Activated CD4-positive, alpha-beta T cell treated with anti-CD3 and anti-CD28 coated beads for 36 hours (primary cell): ENCODE measurements around the gene GATA5. TPM values are rescaled to one million over a fixed set of nuclear protein-coding genes. Genes with fewer than 3 reads are reported as not detected.

Experiments
- ATAC-seq: fragments of 200-7000 bp; cut with Tn5 transposase; one replicate; pipeline ENCODE4 v1.10.0; 2021; ENCODE audit warnings: mild to moderate bottlenecking, moderate library complexity
- CTCF ChIA-PET: fragments of 350-600 bp; sonication (Branson Sonifier 250); formaldehyde crosslinking; loops from one replicate; lab custom pipeline; 2021; ENCODE audit warnings: antibody characterized with exemption; lab: Charles Lee
- POLR2A ChIA-PET: fragments of 350-600 bp; sonication (Branson Sonifier 250); formaldehyde crosslinking; loops from one replicate; lab custom pipeline; 2021; ENCODE audit warnings: antibody characterized with exemption, inconsistent platforms; lab: Charles Lee
- DNase-seq: peaks from one replicate; pipeline ENCODE4 v3.0.0-alpha.2; 2020
- H3K27ac Mint-ChIP-seq: one replicate; pipeline ENCODE4 v1.8.0; 2021; ENCODE audit warnings: mixed read lengths
- H3K27me3 Mint-ChIP-seq: one replicate; pipeline ENCODE4 v1.8.0; 2021; ENCODE audit warnings: mixed read lengths
- H3K36me3 Mint-ChIP-seq: one replicate; pipeline ENCODE4 v1.8.0; 2021; ENCODE audit warnings: low read depth, mixed read lengths
- H3K4me1 Mint-ChIP-seq: one replicate; pipeline ENCODE4 v1.8.0; 2021; ENCODE audit warnings: mixed read lengths
- H3K4me3 Mint-ChIP-seq: one replicate; pipeline ENCODE4 v1.8.0; 2021; ENCODE audit warnings: mild to moderate bottlenecking, moderate library complexity, mixed read lengths
- H3K9me3 Mint-ChIP-seq: one replicate; pipeline ENCODE4 v1.8.0; 2021; ENCODE audit warnings: low read depth, mixed read lengths
- intact Hi-C, 2 experiments: fragments of 100-400 bp; cut with DNase I in 1 of 2; cut with micrococcal nuclease in 1 of 2; formaldehyde crosslinking; loops; one replicate each; pipeline versions ENCODE4 v1.14.2 to v1.15.1; 2022 to 2024; cut with DNase I, micrococcal nuclease
- total RNA-seq, 2 experiments: library from RNA; stranded (reverse); gene quantifications; one replicate each; pipeline ENCODE4 v1.2.3, GENCODE V29; 2021

GATA5 gene
- total RNA-seq, 2 experiments from 2014 or later, result not detected

DNA sequence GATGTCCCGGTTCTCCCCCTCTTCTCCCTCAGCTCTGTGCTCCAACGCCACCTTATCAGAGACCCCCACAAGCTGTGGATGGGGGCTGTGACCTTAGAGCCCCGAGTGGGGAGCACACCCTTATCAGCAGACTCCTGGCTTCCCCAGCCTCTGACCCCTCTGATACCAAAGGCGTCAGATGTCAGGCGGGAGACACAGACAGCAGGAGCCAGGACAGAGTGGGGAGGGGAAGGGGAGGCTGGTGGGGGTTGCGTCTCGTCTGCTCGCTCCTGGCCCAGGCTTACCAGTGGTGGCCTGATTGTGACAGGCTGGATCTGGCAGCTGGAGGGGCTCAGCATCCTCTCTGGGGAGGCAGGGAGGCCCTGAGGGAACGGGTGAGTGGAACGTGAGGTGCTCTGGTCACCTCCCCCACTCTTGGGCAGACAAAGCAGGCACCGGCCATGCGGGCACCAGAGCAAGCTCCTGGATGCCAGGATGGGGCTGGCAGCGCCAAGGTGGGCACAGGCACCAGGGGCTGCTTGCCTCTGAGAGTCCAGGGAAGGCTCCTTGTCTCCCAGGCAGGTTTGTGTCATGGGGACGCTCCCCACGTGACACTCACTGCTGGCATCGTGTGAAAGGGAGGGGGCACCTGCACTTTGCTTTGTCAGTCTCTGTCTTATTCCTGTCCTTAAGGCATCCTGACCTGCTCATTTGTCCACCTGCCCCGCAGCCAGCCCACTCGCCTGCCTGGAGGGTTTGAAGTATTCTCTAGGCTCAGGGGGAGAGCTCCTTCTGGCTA is 27.8 kb upstream of the GATA5 start:
- Mint-ChIP-seq H3K36me3 (no peaks in the 10 kb centered on the region), H3K4me1 (peaks cover 32% of the 10 kb centered on the region), H3K4me3 (no peak overlapping the region), H3K27ac (no peak overlapping the region), H3K27me3 (no peaks in the 10 kb centered on the region), H3K9me3 (peaks cover 3% of the 10 kb centered on the region)
- CTCF ChIA-PET, result no interaction called here
- intact Hi-C loops, result loop anchor here (5.0 kb wide), 4 partner anchors 201 to 361 kb away; partner anchors contain the start of genes ADRM1 (in 1 of the 2), MTG2 (in 1 of the 2), PSMA7 (in 1 of the 2) and SS18L1 (in 1 of the 2)
- ATAC-seq (no peak), DNase-seq (no peak)
- POLR2A ChIA-PET, result no interaction called here

DNA sequence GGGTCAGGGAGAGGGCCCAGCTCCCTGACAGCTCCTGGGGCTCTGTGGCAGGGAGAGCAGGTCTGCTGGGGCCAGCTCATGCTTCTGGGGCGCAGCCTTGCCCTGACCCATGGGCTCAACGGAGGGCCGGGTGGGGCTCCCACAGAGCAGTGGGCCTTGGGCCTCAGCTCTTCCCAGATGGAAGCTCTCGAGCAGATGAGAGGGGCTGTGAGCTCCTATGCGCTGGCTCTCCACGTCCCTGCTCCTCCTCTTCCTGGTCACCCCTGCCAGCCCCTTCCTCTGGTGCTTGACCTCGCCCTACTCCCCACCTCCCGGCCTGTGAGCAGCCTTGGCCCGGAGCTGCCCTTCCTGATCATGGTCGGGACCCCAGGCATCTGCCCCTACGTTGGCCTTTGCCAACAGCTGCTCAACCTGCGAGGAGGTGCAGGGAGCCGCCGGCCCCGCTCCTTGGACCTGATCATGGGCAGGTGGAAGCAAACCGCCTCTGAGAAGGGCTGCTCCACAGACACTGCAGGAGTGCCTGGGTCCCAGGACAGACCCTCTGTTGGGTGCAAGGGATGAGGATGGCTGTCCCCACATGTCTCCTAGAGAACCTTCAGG is 26.8 kb upstream of the GATA5 start:
- DNase-seq (no peak), ATAC-seq (no peak)
- H3K27ac Mint-ChIP-seq, result peak overlapping the region; percentile 82
- POLR2A ChIA-PET, result interaction anchor here (0.8 kb wide), 1 partner anchor 142 kb away, joined by 3 read pairs; no protein-coding TSS in a partner anchor
- H3K36me3 Mint-ChIP-seq, result no peaks in the 10 kb centered on the region
- H3K9me3 Mint-ChIP-seq, result peaks cover 3% of the 10 kb centered on the region
- CTCF ChIA-PET, result no interaction called here
- peak overlapping the region; percentile 50 for H3K4me3 Mint-ChIP-seq
- H3K27me3 Mint-ChIP-seq, result no peaks in the 10 kb centered on the region
- intact Hi-C loops, result loop anchor here (1.0 to 5.0 kb wide), 11 partner anchors 22 to 360 kb away; partner anchors contain the start of genes ADRM1 (in 2 of the 2), MTG2 (in 1 of the 2), PSMA7 (in 1 of the 2) and RPS21 (in 1 of the 2)
- peaks cover 32% of the 10 kb centered on the region for H3K4me1 Mint-ChIP-seq

DNA sequence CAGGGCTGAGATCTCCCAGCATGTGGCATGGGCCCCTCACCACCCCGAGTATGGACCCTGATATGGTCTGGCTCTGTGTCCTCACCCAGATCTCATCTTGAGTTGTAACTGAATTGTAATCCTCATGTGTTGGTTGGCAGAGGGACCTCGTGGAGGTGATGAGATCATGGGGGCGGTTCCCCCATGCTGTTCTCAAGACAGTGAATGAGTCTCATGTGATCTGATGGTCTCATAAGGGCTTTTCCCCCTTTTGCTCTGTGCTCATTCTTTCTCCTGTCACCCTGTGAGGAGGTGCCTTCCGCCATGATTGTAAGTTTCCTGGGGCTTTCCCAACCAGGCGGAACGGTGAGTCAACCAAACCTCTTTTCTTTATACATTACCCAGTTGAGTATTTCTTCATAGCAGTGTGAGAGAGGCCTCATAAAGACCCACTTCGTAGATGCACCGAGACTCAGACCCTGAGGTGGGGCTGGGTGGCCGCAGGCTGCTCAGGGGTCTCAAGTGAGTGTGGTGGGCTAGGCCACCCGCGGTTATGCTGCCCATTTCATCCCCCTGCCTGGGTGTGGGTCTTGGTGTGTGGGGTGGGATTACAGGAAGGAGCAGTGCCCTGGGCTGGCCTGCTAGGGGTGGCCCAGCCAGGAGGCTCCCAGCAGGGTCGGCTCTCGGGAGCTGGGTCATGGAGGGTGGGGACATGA is 26.2 kb upstream of the GATA5 start:
- POLR2A ChIA-PET, result interaction anchor here (0.8 kb wide), 1 partner anchor 142 kb away, joined by 3 read pairs; no protein-coding TSS in a partner anchor

DNA sequence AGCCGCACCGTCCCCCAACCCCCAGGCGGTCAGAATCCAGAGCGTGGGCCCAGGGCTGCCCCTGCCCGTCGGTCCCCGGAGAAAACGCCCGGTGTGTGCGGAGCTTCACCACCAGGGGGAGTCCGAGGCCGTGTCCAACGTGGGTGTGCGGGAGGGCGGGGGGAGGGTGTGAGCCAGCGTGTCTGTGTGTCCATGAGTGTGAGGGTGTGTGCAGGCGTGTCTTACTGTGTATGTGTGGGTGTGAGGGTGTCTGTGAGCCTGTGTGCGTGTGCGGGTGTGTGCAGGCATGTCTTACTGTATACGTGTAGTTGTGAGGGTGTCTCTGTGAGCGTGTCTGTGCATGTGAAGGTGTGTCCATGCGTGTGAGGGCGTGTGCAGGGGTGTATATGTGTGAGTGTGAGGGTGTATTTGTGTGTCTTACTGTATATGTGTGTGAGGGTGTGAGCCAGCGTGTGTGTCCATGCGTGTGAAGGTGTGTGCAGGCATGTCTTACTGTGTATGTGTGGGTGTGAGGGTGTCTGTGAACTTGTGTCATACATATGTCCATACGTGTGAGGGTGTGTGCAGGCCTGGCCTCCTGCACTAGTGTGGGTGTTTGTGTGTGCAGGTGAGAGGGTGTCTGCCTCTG is 24.6 kb upstream of the GATA5 start:
- intact Hi-C loops, result loop anchor here (1.0 to 5.0 kb wide), 10 partner anchors 117 to 508 kb away; partner anchors contain the start of genes ADRM1 (in 1 of the 2), MTG2 (in 1 of the 2), PSMA7 (in 1 of the 2) and SS18L1 (in 1 of the 2)
- Mint-ChIP-seq H3K27ac (peak overlapping the region; percentile 82), H3K27me3 (peaks cover 1% of the 10 kb centered on the region), H3K4me1 (peaks cover 32% of the 10 kb centered on the region), H3K4me3 (no peak overlapping the region), H3K9me3 (peaks cover 3% of the 10 kb centered on the region), H3K36me3 (no peaks in the 10 kb centered on the region)
- ChIA-PET POLR2A (interaction anchor here (0.6 kb wide), 2 partner anchors 117 to 383 kb away, joined by 3 to 5 read pairs; no protein-coding TSS in a partner anchor), CTCF (interaction anchor here (0.7 to 1.8 kb wide), 7 partner anchors 8 to 151 kb away, joined by 3 to 19 read pairs (median 3); no protein-coding TSS in a partner anchor)
- DNase-seq (peak; percentile 91), ATAC-seq (peak; percentile 14)

More for the DNA sequence above, 26.2 kb upstream of the GATA5 start:
- Mint-ChIP-seq H3K4me1 (peaks cover 32% of the 10 kb centered on the region), H3K36me3 (no peaks in the 10 kb centered on the region), H3K27ac (peak overlapping the region; percentile 82), H3K4me3 (peak overlapping the region; percentile 50), H3K27me3 (no peaks in the 10 kb centered on the region), H3K9me3 (peaks cover 3% of the 10 kb centered on the region)
- DNase-seq (peak; percentile 89), ATAC-seq (peak; percentile 98)
- CTCF ChIA-PET, result interaction anchor here (1.0 kb wide), 1 partner anchor 115 kb away, joined by 3 read pairs; no protein-coding TSS in a partner anchor
- intact Hi-C loops, result loop anchor here (1.0 to 5.0 kb wide), 14 partner anchors 22 to 507 kb away; partner anchors contain the start of genes ADRM1 (in 2 of the 2), CABLES2 (in 1 of the 2), MTG2 (in 1 of the 2) and PSMA7 (in 1 of the 2)

DNA sequence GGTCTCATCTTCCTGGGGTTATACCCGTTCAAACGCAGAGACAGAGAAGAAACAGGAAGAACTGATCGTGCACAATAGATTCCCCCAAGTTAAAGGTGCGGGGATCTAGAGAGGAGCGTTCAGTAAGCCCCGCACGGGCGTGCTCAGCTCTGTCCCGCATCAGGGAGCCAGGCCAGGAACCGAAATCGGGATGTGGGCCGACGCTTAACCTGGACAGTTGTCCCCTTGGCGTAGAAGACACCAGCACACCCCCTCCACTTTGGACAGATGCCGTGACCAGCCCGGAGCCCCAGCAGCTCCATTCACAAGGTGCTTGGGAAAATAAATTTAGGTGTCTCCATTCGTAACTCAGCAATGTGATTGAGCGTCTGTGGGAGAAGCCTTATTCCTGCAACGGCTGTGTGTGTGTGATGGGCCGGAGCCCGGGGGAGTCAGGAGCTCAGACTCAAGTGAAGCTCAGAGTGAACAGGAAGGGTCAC is 24.0 kb upstream of the GATA5 start:
- CTCF ChIA-PET, result interaction anchor here (0.6 to 1.8 kb wide), 11 partner anchors 9 to 308 kb away, joined by 3 to 19 read pairs (median 3); no protein-coding TSS in a partner anchor
- Mint-ChIP-seq H3K4me1 (peaks cover 32% of the 10 kb centered on the region), H3K9me3 (peaks cover 3% of the 10 kb centered on the region), H3K36me3 (no peaks in the 10 kb centered on the region), H3K4me3 (no peak overlapping the region), H3K27me3 (peaks cover 1% of the 10 kb centered on the region), H3K27ac (no peak overlapping the region)
- intact Hi-C loops, result loop anchor here (1.0 to 5.0 kb wide), 10 partner anchors 118 to 509 kb away; partner anchors contain the start of genes ADRM1 (in 1 of the 2), MTG2 (in 1 of the 2), PSMA7 (in 1 of the 2) and SS18L1 (in 1 of the 2)
- POLR2A ChIA-PET, result interaction anchor here (0.6 kb wide), 2 partner anchors 117 to 383 kb away, joined by 3 to 5 read pairs; no protein-coding TSS in a partner anchor
- no peak for ATAC-seq
- DNase-seq, result no peak

DNA sequence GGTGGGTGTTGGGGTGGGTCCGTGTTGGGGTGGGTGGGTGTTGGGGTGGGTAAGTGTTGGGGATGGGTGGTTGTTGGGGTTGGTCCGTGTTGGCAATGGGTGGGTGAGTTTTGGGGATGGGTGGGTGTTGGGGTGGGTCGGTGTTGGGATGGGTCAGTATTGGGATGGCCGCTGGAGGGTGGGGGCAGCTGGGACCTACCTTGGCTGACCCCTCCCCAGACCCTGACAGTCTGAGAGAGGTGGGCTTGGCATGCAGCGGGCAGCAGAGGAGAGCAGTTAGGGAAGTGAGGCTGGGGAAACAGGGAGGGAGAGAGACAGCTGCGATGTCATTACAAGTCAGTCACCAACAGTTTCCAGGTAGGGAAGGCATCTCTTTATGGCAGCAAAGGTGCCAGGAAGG is 23.1 kb upstream of the GATA5 start:
- intact Hi-C loops, result no loop called here
- peaks cover 32% of the 10 kb centered on the region for H3K4me1 Mint-ChIP-seq
- ChIA-PET POLR2A (no interaction called here), CTCF (interaction anchor here (0.6 to 1.8 kb wide), 5 partner anchors 10 to 119 kb away, joined by 3 to 19 read pairs (median 3); no protein-coding TSS in a partner anchor)
- no peaks in the 10 kb centered on the region for H3K9me3 Mint-ChIP-seq
- peaks cover 1% of the 10 kb centered on the region for H3K27me3 Mint-ChIP-seq
- ATAC-seq (no peak), DNase-seq (no peak)
- no peaks in the 10 kb centered on the region for H3K36me3 Mint-ChIP-seq
- H3K4me3 Mint-ChIP-seq, result no peak overlapping the region
- H3K27ac Mint-ChIP-seq, result no peak overlapping the region

DNA sequence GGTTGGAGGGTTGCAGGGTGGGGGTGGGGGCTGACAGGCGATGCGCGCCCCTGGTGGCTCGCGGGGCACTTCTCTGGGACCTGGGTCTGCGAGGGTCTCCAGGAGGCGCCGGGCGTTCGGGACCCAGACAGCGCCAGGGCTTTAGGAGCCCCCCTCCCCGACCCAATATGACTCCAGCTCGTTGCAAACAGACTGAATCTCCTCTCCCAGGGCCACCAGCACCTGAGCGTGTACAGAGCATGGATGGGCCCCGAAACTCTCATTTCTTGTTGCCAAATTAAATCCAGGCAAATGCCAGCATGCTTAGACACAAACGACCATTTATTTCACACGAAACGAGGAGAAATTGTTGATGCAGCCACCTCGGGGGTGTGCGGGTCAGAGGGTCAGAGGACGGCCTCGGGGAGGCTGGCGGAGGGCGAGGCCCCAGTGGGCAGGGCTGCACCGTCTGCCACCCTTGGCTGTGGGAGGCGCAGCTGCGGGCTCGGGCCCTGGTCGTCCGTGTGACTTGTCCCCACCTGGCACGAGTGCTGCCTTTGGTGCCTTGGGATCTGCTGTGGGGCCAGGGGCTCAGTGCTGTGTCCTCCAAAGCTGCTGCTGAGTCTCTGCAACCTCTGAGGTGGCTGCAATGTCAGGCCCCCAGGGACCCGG is 20.9 kb upstream of the GATA5 start:
- peaks cover 20% of the 10 kb centered on the region for H3K4me1 Mint-ChIP-seq
- intact Hi-C loops, result loop anchor here in 1 of 2 experiments (1.0 kb wide), 1 partner anchor 195 kb away; no protein-coding TSS in a partner anchor
- no peak overlapping the region for H3K27ac Mint-ChIP-seq
- CTCF ChIA-PET, result no interaction called here
- DNase-seq, result peak; percentile 62
- no peak overlapping the region for H3K4me3 Mint-ChIP-seq
- POLR2A ChIA-PET, result no interaction called here
- peaks cover 1% of the 10 kb centered on the region for H3K27me3 Mint-ChIP-seq
- ATAC-seq, result no peak
- H3K9me3 Mint-ChIP-seq, result no peaks in the 10 kb centered on the region
- no peaks in the 10 kb centered on the region for H3K36me3 Mint-ChIP-seq

DNA sequence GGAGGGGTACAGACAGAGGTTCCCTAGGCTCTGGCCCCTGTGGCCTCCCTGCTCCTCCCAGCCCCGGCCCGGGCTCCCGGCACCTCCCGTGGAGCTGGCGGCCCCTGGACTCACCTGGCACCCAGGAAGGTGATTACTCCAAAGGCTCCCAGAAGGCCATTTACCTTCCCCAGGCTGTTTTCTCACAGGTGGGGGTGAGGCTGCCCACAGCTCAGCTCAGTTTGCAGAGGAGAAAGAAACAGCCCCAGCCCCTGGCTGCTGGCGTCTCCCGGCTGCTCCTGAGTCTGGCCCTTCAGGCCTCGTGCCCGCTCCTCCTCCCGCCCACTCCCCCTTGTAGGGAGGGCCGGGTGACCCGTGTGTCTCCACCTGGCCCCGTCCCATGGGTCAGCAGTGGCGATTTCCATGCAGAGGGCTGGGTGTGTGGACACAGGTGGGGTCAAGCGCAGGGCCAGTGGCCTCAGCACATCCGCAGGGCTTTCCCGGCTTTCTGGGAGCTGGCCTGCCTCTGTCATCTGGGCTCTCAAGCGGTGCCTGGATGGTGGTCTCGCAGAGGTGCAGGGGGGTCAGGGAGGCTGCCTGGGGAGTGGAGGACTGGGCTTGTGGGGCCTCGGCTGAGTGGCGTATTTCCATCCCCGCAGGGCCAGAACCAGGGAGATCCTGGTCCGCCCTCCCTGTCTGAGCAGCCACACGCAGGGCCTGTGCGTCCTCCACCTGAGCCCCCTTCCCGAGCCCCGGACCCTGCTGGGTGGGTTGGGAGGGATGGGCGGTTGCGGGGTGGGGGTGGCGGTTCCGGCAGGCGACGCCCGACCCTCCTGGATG is 20.2 kb upstream of the GATA5 start:
- Mint-ChIP-seq H3K9me3 (no peaks in the 10 kb centered on the region), H3K4me1 (peaks cover 13% of the 10 kb centered on the region), H3K27ac (no peak overlapping the region), H3K4me3 (no peak overlapping the region), H3K27me3 (peaks cover 1% of the 10 kb centered on the region), H3K36me3 (no peaks in the 10 kb centered on the region)
- ChIA-PET CTCF (interaction anchor here (0.7 kb wide), 1 partner anchor 117 kb away, joined by 3 read pairs; no protein-coding TSS in a partner anchor), POLR2A (no interaction called here)
- DNase-seq (no peak), ATAC-seq (no peak)
- intact Hi-C loops, result loop anchor here in 1 of 2 experiments (1.0 kb wide), 1 partner anchor 195 kb away; no protein-coding TSS in a partner anchor
